Keratinocyte (primary cell): ENCODE measurements around the gene PPFIBP2. TPM values are rescaled to one million over a fixed set of nuclear protein-coding genes. Genes with fewer than 3 reads are reported as not detected.
A peak's percentile ranks its signal among the peaks of the same experiment; 100 is the strongest.

Experiments used
- DNase-seq: peaks from one replicate; pipeline ENCODE4 v3.0.0-alpha.2; 2011; ENCODE audit warnings: low read depth, missing footprints, low spot score
- FAIRE-seq: peaks from 2 replicates; lab custom pipeline; 2011; peaks lifted over from hg19 to GRCh38; lab: Jason Lieb, UNC
- H2AFZ ChIP-seq: 2 replicates; pipeline ENCODE4 v1.6.0; 2012; ENCODE audit warnings: low read length, control low read depth, inconsistent platforms; ENCODE audit not compliant: control insufficient read depth
- H3K27ac ChIP-seq: 2 replicates; pipeline ENCODE4 v1.5.1; 2011; ENCODE audit warnings: low read length; ENCODE audit not compliant: control insufficient read depth, insufficient read depth
- H3K27me3 ChIP-seq: 3 replicates; pipeline ENCODE4 v1.6.0; 2011; ENCODE audit warnings: low read length; ENCODE audit not compliant: control insufficient read depth, insufficient read depth; ENCODE audit errors: extremely low read depth
- H3K36me3 ChIP-seq, 2 experiments: 2 replicates in 1 of 2; 3 replicates in 1 of 2; pipeline ENCODE4 v1.5.1; 2011; ENCODE audit warnings: low read length in 2 of 2, mild to moderate bottlenecking in 1 of 2; ENCODE audit not compliant: control insufficient read depth in 2 of 2, insufficient read depth in 2 of 2; ENCODE audit errors: extremely low read depth in 1 of 2
- H3K4me1 ChIP-seq: 3 replicates; pipeline ENCODE4 v1.5.1; 2011; ENCODE audit warnings: low read length; ENCODE audit not compliant: control insufficient read depth, insufficient read depth; ENCODE audit errors: extremely low read depth
- H3K4me2 ChIP-seq: 3 replicates; pipeline ENCODE4 v1.6.0; 2011; ENCODE audit warnings: low read depth, low read length; ENCODE audit not compliant: control insufficient read depth, insufficient read depth; ENCODE audit errors: extremely low read depth
- H3K4me3 ChIP-seq, 3 experiments: fragments of 200-600 bp in 1 of 3; sonication (generic) in 1 of 3; 2 replicates in 2 of 3; 3 replicates in 1 of 3; pipeline ENCODE4 v1.5.1; 2011 to 2016; ENCODE audit warnings: low read length in 3 of 3, mild to moderate bottlenecking in 3 of 3, control low read depth in 2 of 3, inconsistent platforms in 1 of 3, low read depth in 1 of 3, mixed read lengths in 1 of 3, mixed run types in 1 of 3, moderate library complexity in 1 of 3; ENCODE audit not compliant: control insufficient read depth in 2 of 3, insufficient read depth in 2 of 3; ENCODE audit errors: extremely low read depth in 1 of 3
- H3K79me2 ChIP-seq: 2 replicates; pipeline ENCODE4 v1.6.0; 2012; ENCODE audit warnings: low read length; ENCODE audit not compliant: control insufficient read depth, insufficient read depth
- H3K9ac ChIP-seq: 3 replicates; pipeline ENCODE4 v1.6.0; 2011; ENCODE audit warnings: low read length; ENCODE audit not compliant: control insufficient read depth, insufficient read depth; ENCODE audit errors: extremely low read depth
- H3K9me1 ChIP-seq: 3 replicates; pipeline ENCODE4 v1.6.0; 2011; ENCODE audit warnings: low read length; ENCODE audit not compliant: control insufficient read depth, insufficient read depth; ENCODE audit errors: extremely low read depth
- H3K9me3 ChIP-seq: 2 replicates; pipeline ENCODE4 v1.5.1; 2012; ENCODE audit warnings: low read depth, low read length; ENCODE audit not compliant: control insufficient read depth
- H4K20me1 ChIP-seq: 3 replicates; pipeline ENCODE4 v1.6.0; 2011; ENCODE audit warnings: low read length; ENCODE audit not compliant: control insufficient read depth, insufficient read depth; ENCODE audit errors: extremely low read depth
- CTCF ChIP-seq, 3 experiments: IDR thresholded peaks in 1 of 3; conservative IDR thresholded peaks in 1 of 3; optimal IDR thresholded peaks in 1 of 3; 2 replicates in 2 of 3; 3 replicates in 1 of 3; pipeline versions ENCODE3 to v1.5.1; 2011; ENCODE audit warnings: low read length in 3 of 3, mild to moderate bottlenecking in 3 of 3, moderate library complexity in 2 of 3, control low read depth in 1 of 3, inconsistent platforms in 1 of 3; ENCODE audit not compliant: insufficient read depth in 2 of 3; ENCODE audit errors: extremely low read depth in 1 of 3
- EZH2 ChIP-seq: IDR thresholded peaks from one replicate; pipeline ENCODE4 v1.6.1; 2012; ENCODE audit warnings: inconsistent platforms, mild to moderate bottlenecking, low read length, moderate library complexity
- dilution Hi-C: fragments of 300-500 bp; cut with MboI; formaldehyde crosslinking; loops from one replicate; pipeline ENCODE4 v1.7.0; 2020; ENCODE audit warnings: low sequenced_read_pairs; ENCODE audit not compliant: extremely low pct_ligation_motif_present
- polyA plus RNA-seq, 5 experiments: library from polyadenylated mRNA; depleted of rRNA in 3 of 5; stranded (reverse) in 3 of 5; stranded (forward) in 1 of 5; unstranded in 1 of 5; fragments of >200 nt; gene quantifications; 1 replicate in 1 of 5; 2 replicates in 3 of 5; 3 replicates in 1 of 5; pipeline versions ENCODE4 v1.2.1 to v1.2.3, GENCODE V29; 2011 to 2012; ENCODE audit warnings: missing spikeins in 2 of 5, low read depth in 1 of 5, low replicate concordance in 1 of 5

The PPFIBP2 gene
- polyA plus RNA-seq, 1 donor (not counting 4 experiments of a cell fraction or from before 2014, with no cell fraction given), result 11.0 TPM

- Histone ChIP-seq H3K27ac (no peak overlapping the region), H3K9ac (no peak overlapping the region), H3K36me3 (no peaks in the 10 kb centered on the region), H3K4me3 (no peak overlapping the region), H3K27me3 (no peaks in the 10 kb centered on the region), H2AFZ (no peak overlapping the region), H3K9me1 (no peaks in the 10 kb centered on the region), H3K4me2 (peak overlapping the region; percentile 18), H4K20me1 (no peaks in the 10 kb centered on the region), H3K9me3 (no peaks in the 10 kb centered on the region), H3K79me2 (no peaks in the 10 kb centered on the region), H3K4me1 (peaks cover 8% of the 10 kb centered on the region)
- TF ChIP-seq EZH2 (no peak), CTCF (optimal IDR thresholded peaks at IDR 0.05 in 1 of 3, IDR thresholded peaks at IDR 0.05 in 1 of 3, conservative IDR thresholded peaks at IDR 0.05 in 1 of 3; ENCODE audit: extremely low read depth in 1 of 3, insufficient read depth in 2 of 3, low read length in 3 of 3) (no peak)
- dilution Hi-C loops, result no loop called here
- FAIRE-seq (peak; percentile 85), DNase-seq (peak; percentile 58)
Measured at GRCh38 chr11:7524462-7525235, 10.8 kb downstream of the PPFIBP2 start.

- Histone ChIP-seq H3K9me1 (no peaks in the 10 kb centered on the region), H3K9me3 (no peaks in the 10 kb centered on the region), H3K36me3 (no peaks in the 10 kb centered on the region), H3K4me3 (no peak overlapping the region), H3K27ac (no peak overlapping the region), H2AFZ (no peak overlapping the region), H3K79me2 (no peaks in the 10 kb centered on the region), H3K4me1 (peaks cover 8% of the 10 kb centered on the region), H3K4me2 (no peak overlapping the region), H3K27me3 (no peaks in the 10 kb centered on the region), H3K9ac (no peak overlapping the region), H4K20me1 (no peaks in the 10 kb centered on the region)
- DNase-seq, result no peak
- TF ChIP-seq CTCF (optimal IDR thresholded peaks at IDR 0.05 in 1 of 3, IDR thresholded peaks at IDR 0.05 in 1 of 3, conservative IDR thresholded peaks at IDR 0.05 in 1 of 3; ENCODE audit: extremely low read depth in 1 of 3, insufficient read depth in 2 of 3, low read length in 3 of 3) (no peak), EZH2 (no peak)
- dilution Hi-C loops, result no loop called here
- no peak for FAIRE-seq
Measured at GRCh38 chr11:7525424-7525823, 11.6 kb downstream of the PPFIBP2 start.
